Measurements from ENCODE around the gene KRT6B. TPM values are rescaled to one million over a fixed set of nuclear protein-coding genes. Genes with fewer than 3 reads are reported as not detected.
"Not testable (repeated sequence)": the region's sequence is repeated elsewhere in the genome, so short reads cannot be mapped to it uniquely, and the experiment has no call there.

Gene KRT6B
- total RNA-seq, 2 experiments from 2014 or later, result not detected

GRCh38 chr12:52454411-52455201, 2.7 kb upstream of the KRT6B start:
- no peaks in the 10 kb centered on the region for H3K9me3 Mint-ChIP-seq (ENCODE audit: low read depth)
- H3K4me1 Mint-ChIP-seq, result peaks cover 13% of the 10 kb centered on the region
- H3K36me3 Mint-ChIP-seq, result no peaks in the 10 kb centered on the region
- H3K4me3 Mint-ChIP-seq, result no peak overlapping the region
- DNase-seq, result no peak
- no peak for ATAC-seq
- H3K27ac Mint-ChIP-seq, result no peak overlapping the region
- peaks cover 33% of the 10 kb centered on the region for H3K27me3 Mint-ChIP-seq
- CTCF ChIA-PET, result no interaction called here

- Mint-ChIP-seq H3K4me3 (no peak overlapping the region), H3K4me1 (peaks cover 12% of the 10 kb centered on the region), H3K9me3 (ENCODE audit: low read depth) (no peaks in the 10 kb centered on the region), H3K27me3 (peaks cover 39% of the 10 kb centered on the region), H3K36me3 (no peaks in the 10 kb centered on the region), H3K27ac (no peak overlapping the region)
- DNase-seq (no peak), ATAC-seq (no peak)
- CTCF ChIA-PET, result no interaction called here
Measured at GRCh38 chr12:52448228-52448627, 3.7 kb downstream of the KRT6B start.

- Mint-ChIP-seq H3K4me1 (peaks cover 12% of the 10 kb centered on the region), H3K27me3 (peaks cover 48% of the 10 kb centered on the region)
- H3K27ac Mint-ChIP-seq; ATAC-seq; DNase-seq; H3K9me3 Mint-ChIP-seq (ENCODE audit: low read depth); H3K4me3 Mint-ChIP-seq; H3K36me3 Mint-ChIP-seq; CTCF ChIA-PET: not testable (repeated sequence)
Measured at GRCh38 chr12:52447196-52447595, 4.8 kb downstream of the KRT6B start.

GRCh38 chr12:52446367-52447045, 5.4 kb downstream of the KRT6B start:
- no peak for ATAC-seq
- Mint-ChIP-seq H3K4me1 (peaks cover 12% of the 10 kb centered on the region), H3K9me3 (ENCODE audit: low read depth) (no peaks in the 10 kb centered on the region), H3K27ac (no peak overlapping the region), H3K27me3 (peaks cover 51% of the 10 kb centered on the region), H3K36me3 (no peaks in the 10 kb centered on the region), H3K4me3 (no peak overlapping the region)
- CTCF ChIA-PET, result no interaction called here
- no peak for DNase-seq

DNA sequence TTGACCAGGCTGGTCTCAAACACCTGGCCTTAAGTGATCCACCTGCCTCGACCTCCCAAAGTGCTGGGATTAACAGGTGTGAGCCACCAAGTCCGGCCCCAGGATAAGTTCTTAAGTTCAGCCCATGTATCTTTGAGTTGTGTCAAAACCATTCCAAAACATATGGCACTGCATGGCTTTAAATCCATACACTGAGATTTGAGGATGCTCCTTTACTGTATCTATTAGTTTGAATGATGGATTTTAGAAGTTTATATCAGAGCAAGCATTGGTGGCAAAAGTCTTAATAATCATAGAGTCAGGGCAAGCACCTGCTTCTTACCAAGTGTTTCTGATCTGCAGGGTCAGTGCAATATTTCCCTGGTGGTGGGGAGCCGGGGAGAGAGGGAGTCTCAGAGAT, 6.1 kb downstream of the KRT6B start:
- DNase-seq (no peak), ATAC-seq (no peak)
- H3K4me1 Mint-ChIP-seq, result peaks cover 12% of the 10 kb centered on the region
- no peaks in the 10 kb centered on the region for H3K36me3 Mint-ChIP-seq
- H3K27ac Mint-ChIP-seq, result no peak overlapping the region
- no peak overlapping the region for H3K4me3 Mint-ChIP-seq
- peaks cover 56% of the 10 kb centered on the region for H3K27me3 Mint-ChIP-seq
- no peaks in the 10 kb centered on the region for H3K9me3 Mint-ChIP-seq (ENCODE audit: low read depth)
- CTCF ChIA-PET, result no interaction called here

DNA sequence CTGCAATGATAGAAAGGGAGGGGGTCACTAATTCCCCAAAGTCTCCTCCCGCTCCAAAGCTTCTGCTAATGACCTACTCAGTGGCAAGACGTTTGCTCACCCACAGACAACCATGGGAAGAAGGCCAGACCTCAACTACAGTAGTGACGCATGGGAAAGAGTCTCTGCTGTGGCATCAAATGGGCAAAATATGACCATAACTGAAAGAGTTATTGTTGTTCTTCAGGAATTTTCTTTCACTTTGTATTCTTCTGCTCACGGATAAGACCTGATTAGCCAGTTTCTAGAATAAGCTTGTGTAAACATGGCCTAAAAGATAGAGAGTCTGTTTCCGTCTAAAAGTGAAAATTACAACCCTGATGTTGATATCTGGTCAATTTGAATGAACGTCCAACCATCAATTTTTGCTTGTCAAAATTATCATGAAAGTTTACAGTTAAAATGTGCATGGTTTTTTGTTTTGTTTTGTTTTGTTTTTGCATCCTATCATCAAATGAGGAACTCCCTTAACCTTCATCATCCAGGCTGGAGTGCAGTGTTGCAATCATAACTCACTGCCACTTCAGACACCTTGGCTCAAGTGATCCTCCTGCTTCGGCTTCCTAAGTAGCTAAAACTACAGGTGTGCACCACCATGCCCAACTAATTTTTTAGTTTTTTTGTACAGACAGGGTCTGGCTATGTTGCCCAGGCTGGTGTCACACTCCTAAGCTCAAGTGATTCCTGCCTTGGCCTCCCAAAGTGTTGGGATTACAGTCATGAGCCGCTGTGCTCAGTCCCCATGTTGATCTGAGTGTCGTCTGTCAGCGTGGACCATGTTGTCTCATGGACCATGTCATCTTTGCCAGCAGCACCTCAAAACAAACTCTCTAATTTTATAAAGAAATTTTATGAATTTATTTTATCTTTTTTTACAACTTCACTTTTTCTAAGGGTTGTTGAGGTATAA, 7.0 kb downstream of the KRT6B start:
- Mint-ChIP-seq H3K27ac (no peak overlapping the region), H3K4me1 (peaks cover 12% of the 10 kb centered on the region), H3K9me3 (ENCODE audit: low read depth) (no peaks in the 10 kb centered on the region), H3K4me3 (no peak overlapping the region), H3K27me3 (peaks cover 54% of the 10 kb centered on the region), H3K36me3 (no peaks in the 10 kb centered on the region)
- CTCF ChIA-PET, result no interaction called here
- DNase-seq (no peak), ATAC-seq (no peak)

GRCh38 chr12:52443966-52444365, 8.0 kb downstream of the KRT6B start:
- DNase-seq (no peak), ATAC-seq (no peak)
- H3K27ac Mint-ChIP-seq, result no peak overlapping the region
- H3K4me3 Mint-ChIP-seq, result no peak overlapping the region
- peaks cover 12% of the 10 kb centered on the region for H3K4me1 Mint-ChIP-seq
- H3K9me3 Mint-ChIP-seq (ENCODE audit: low read depth), result no peaks in the 10 kb centered on the region
- no peaks in the 10 kb centered on the region for H3K36me3 Mint-ChIP-seq
- H3K27me3 Mint-ChIP-seq, result peaks cover 54% of the 10 kb centered on the region
- CTCF ChIA-PET, result no interaction called here

DNA sequence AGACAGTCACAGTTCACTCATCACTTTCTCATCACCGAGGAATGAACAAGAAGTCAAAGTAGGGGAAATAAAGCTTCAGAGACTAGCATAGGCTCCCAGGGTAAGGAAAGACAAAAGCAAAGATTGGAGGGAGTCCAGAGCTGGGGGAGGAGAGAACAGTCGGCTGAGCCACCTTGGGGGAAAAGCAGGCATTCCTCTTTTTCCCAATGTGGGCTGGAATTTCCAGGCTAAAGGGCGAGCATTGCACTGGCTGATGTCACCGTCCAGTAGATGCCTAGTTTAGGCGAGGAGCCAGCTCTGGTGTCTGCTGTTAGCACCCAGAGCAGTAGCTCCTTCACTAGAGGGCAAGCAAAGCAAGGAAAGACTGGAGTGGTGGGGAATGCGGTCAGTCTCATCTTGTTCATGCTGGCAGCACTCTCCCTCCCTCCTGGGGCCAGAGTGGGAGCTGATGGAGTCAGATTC, 9.3 kb downstream of the KRT6B start:
- no peaks in the 10 kb centered on the region for H3K36me3 Mint-ChIP-seq
- ATAC-seq, result no peak
- H3K4me3 Mint-ChIP-seq, result no peak overlapping the region
- no peak for DNase-seq
- H3K4me1 Mint-ChIP-seq, result peaks cover 4% of the 10 kb centered on the region
- no peaks in the 10 kb centered on the region for H3K9me3 Mint-ChIP-seq (ENCODE audit: low read depth)
- CTCF ChIA-PET, result no interaction called here
- peaks cover 54% of the 10 kb centered on the region for H3K27me3 Mint-ChIP-seq
- no peak overlapping the region for H3K27ac Mint-ChIP-seq

GRCh38 chr12:52441320-52441911, 10.5 kb downstream of the KRT6B start:
- Mint-ChIP-seq H3K4me1 (peaks cover 2% of the 10 kb centered on the region), H3K4me3 (no peak overlapping the region), H3K9me3 (ENCODE audit: low read depth) (no peaks in the 10 kb centered on the region), H3K27ac (no peak overlapping the region), H3K36me3 (no peaks in the 10 kb centered on the region), H3K27me3 (peaks cover 58% of the 10 kb centered on the region)
- CTCF ChIA-PET, result no interaction called here
- ATAC-seq (no peak), DNase-seq (no peak)

DNA sequence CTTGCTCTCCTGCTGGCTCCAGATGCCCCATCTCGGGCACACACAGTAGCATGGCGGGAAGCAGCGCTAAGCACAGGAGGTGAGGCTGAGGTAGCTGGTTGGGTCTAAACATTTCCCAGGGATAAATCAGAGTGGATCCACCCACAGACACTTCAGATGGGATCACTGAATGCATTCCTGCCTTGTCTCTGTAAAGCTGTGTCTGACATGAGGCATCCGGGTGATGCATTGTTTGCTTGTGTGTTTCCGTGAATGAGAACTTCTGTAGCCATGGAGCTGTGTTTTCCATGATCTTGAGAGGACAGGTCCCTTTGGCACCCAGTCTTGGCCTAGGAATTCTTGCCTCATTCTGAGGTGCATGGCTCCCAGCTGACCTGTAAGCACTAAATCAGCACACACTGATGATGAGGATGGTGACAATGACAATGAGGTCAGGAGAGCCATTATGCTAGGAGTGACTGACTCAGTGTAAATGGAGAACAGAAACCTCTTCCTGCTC, 11.1 kb downstream of the KRT6B start:
- H3K9me3 Mint-ChIP-seq (ENCODE audit: low read depth), result no peaks in the 10 kb centered on the region
- DNase-seq (no peak), ATAC-seq (no peak)
- peaks cover 54% of the 10 kb centered on the region for H3K27me3 Mint-ChIP-seq
- no peaks in the 10 kb centered on the region for H3K4me1 Mint-ChIP-seq
- H3K27ac Mint-ChIP-seq, result no peak overlapping the region
- CTCF ChIA-PET, result no interaction called here
- H3K36me3 Mint-ChIP-seq, result no peaks in the 10 kb centered on the region
- no peak overlapping the region for H3K4me3 Mint-ChIP-seq

- H3K9me3 Mint-ChIP-seq (ENCODE audit: low read depth), result no peaks in the 10 kb centered on the region
- peaks cover 51% of the 10 kb centered on the region for H3K27me3 Mint-ChIP-seq
- no peak for ATAC-seq
- H3K4me1 Mint-ChIP-seq, result no peaks in the 10 kb centered on the region
- H3K27ac Mint-ChIP-seq, result no peak overlapping the region
- CTCF ChIA-PET, result no interaction called here
- H3K36me3 Mint-ChIP-seq, result no peaks in the 10 kb centered on the region
- no peak for DNase-seq
- H3K4me3 Mint-ChIP-seq, result no peak overlapping the region
Measured at GRCh38 chr12:52439845-52440244, 12.1 kb downstream of the KRT6B start.

DNA sequence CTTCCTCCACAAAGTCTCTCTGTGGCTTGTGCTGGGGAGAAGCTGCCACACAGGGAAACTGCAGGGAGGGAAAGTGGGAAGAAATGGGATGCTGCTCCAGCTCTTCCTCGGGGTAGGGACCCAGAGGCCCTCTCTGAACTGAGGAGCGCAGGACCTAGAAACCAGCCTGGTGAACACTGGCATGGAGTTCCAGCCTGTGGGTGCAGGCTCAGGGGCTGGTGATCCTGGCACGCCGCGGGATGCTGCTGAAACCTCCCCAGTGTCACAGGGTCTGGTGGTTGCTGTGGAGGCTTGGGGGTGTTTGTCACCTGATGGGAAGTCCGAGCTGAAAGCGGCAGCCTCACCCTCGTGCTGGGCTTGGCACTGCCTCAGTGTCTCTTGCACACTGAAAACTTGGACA, 12.5 kb downstream of the KRT6B start:
- no peak for DNase-seq
- peaks cover 47% of the 10 kb centered on the region for H3K27me3 Mint-ChIP-seq
- CTCF ChIA-PET, result no interaction called here
- no peak for ATAC-seq
- no peaks in the 10 kb centered on the region for H3K9me3 Mint-ChIP-seq (ENCODE audit: low read depth)
- no peaks in the 10 kb centered on the region for H3K36me3 Mint-ChIP-seq
- H3K27ac Mint-ChIP-seq, result no peak overlapping the region
- H3K4me1 Mint-ChIP-seq, result no peaks in the 10 kb centered on the region
- no peak overlapping the region for H3K4me3 Mint-ChIP-seq
